ENCODE data around the gene COL24A1.

GRCh38 chr1:85743814-85744213 lies 412.8 kb downstream of the COL24A1 start:
- TF ChIP-seq CTCF (IDR thresholded peaks at IDR 0.05) (no peak), EP300 (IDR thresholded peaks at IDR 0.05) (no peak), POLR2AphosphoS5 (IDR thresholded peaks at IDR 0.05) (no peak)
